ENCODE data around the gene CRIP3.
"Not testable (repeated sequence)": the region's sequence is repeated elsewhere in the genome, so short reads cannot be mapped to it uniquely, and the experiment has no call there.

The CRIP3 gene

GRCh38 chr6:43308101-43308989 lies at the start of gene CRIP3:
CRIP3 (minus strand) TSS chr6:43308826; CDS start chr6:43308792, 34 bp downstream.
- DNase-seq: peak; percentile 59

GRCh38 chr6:43355862-43356590 lies 47.4 kb upstream of the CRIP3 start:
- DNase-seq: no peak

DNA sequence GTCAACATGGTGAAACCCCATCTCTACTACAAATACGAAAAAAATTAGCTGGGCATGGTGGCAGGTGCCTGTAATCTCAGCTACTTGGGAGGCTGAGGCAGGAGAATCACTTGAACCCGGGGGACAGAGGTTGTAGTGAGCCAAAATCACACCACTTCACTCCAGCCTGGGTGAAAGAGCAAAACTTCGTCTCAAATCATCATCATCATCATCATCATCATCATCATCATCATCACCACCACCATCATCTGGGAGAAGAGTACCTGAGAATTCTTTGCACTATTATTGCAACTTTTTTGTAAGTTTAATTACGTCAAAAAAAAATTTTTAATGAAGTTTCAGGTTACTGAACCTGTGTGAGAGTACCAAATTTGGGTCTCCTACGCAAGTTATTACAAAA lies 43.3 kb upstream of the CRIP3 start:
- DNase-seq: not testable (repeated sequence)

- no peak for DNase-seq
Observed at GRCh38 chr6:43347444-43347843, 38.8 kb upstream of the CRIP3 start.

GRCh38 chr6:43347021-43347420 lies 38.4 kb upstream of the CRIP3 start:
- no peak for DNase-seq

GRCh38 chr6:43346243-43346642 lies 37.6 kb upstream of the CRIP3 start:
- DNase-seq: not testable (repeated sequence)

DNA sequence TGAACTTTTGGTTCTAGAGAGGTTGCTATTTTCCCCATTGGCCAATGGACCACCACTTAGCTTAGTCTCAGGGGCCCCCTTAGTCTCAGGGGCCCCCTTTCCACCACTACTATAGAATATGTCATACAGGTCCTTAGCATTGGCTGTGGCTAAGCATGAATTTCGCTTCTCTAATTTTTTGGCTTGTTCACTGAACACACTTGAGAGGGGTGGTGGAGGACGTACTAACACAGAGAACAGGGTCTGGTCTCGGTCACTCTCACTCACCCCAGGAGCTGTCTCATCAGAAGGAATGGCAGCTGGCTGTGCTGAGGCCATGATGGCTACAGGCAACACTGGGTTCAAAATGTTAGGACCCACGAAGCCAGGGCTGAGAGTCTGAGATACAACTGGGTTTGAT lies 30.5 kb upstream of the CRIP3 start:
- no peak for DNase-seq

- DNase-seq: no peak
Observed at GRCh38 chr6:43338243-43338642, 29.6 kb upstream of the CRIP3 start.

DNA sequence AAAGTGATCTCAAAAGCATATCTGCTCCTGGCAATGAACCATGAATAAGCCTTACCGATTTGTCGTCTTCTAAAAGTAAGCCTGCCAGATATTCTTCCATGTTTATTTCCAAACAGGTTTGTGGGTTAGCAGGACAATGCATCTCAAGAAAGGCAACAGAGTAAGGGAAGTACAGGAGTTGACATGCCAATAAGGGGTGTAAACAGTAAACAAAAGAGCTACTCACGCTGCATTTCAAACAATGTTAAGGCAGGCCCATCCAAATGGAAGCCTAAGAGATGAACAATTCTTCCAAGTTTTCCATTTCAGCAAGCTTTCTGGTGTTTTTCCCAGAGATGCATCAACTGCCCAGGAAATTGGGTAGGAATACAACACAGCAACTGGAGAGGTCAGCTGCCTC lies 27.8 kb upstream of the CRIP3 start:
- no peak for DNase-seq

DNA sequence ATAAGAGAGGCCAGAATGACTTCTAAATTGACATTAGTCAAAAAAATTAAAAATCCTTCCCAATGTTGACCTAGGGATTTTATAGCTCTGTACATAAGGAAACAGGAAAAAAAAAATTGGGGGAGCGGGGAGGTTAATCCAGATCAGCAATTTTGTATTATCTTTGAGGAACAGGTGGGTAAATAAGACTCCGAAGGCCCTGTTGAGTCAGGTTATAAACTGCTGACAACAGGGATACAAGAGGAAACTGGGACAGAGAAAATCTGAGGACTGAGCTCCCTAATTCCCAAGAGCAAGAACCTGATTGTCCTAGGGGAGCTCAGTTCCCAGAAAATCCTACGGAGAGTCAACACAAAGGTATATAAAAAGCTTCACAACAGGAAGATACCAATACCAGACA lies 26.8 kb upstream of the CRIP3 start:
- DNase-seq: no peak

GRCh38 chr6:43334466-43335095 lies 26.0 kb upstream of the CRIP3 start:
- no peak for DNase-seq

DNA sequence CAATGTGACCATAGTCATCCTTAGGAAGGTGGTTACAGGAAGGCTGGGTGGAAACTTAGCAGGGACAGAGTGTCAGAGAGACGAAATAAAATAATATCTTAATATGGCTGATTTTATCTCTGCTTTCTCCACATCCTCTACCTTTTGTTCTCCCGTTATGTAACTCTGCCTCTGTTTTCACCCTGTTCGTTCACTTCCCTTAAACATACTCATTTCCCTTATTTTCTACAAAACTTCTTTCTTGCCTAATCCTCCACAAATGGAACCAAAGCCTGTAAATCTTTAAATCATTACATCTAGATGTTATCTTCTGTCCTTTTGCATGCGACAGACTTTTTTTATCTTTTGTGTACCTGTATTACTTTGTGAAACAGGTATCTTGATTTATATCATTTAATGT lies 23.3 kb upstream of the CRIP3 start:
- no peak for DNase-seq

GRCh38 chr6:43331470-43331869 lies 22.8 kb upstream of the CRIP3 start:
- DNase-seq: no peak

DNA sequence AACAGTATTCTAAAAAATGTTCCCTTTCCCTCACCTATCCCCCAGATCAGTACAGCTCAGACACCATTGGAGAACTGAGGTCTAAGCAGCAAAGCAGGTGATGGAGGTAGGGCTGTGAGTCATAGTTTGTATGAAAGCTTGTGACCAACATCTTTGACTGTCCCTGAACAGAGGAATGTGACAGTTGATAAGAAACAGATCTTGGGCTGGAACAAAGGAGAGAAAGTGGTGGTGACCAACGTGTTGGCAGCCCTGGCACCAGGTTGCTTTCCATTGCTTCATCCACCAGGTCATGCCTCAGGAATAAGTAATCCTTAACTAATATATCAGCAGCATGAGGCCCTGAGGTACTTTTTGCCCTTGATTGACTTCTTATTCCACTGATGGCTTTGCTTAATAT lies 19.9 kb upstream of the CRIP3 start:
- no peak for DNase-seq

- no peak for DNase-seq
Observed at GRCh38 chr6:43325876-43326275, 17.2 kb upstream of the CRIP3 start.

GRCh38 chr6:43318011-43318410 lies 9.4 kb upstream of the CRIP3 start:
- DNase-seq: no peak

DNA sequence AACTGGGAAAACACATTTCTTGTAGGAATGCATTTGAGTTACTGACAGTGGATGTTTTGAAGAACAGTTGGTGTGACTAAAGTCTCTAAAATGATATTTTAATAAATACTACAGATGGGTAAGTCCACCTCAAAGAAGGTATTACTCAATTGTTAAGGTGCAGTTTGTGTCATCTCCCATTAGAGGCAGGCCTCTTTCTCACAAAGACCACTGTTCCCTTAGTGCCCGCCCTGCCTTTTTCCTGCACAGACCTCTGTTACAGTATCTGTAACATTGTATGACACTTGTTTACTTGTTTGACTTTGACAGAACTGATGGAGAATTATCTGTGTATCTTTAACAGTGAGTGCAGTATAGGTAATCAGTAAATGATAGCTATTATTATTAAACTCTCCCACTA lies 5.2 kb upstream of the CRIP3 start:
- DNase-seq: no peak

DNA sequence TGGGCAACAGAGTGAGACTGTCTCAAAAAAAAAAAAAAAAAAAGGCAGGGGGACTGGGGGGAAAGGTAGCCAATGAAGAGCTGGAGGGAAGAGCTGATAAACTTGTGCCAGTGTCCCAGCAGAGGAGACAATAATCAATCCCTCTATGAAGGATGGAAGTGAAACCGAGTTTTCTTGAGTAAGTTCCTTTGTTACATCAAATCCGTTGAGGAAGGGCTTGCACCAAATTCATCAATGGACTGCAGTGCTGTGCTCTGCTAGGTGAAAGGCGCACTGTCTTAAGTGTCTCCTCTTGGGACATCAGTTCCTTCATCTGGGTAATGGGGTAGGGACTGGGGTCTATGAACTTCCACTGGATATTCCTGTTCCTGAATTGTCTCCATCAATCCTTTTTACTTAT lies 3.0 kb upstream of the CRIP3 start:
- no peak for DNase-seq

GRCh38 chr6:43310624-43311023 lies 2.0 kb upstream of the CRIP3 start:
- DNase-seq: no peak

DNA sequence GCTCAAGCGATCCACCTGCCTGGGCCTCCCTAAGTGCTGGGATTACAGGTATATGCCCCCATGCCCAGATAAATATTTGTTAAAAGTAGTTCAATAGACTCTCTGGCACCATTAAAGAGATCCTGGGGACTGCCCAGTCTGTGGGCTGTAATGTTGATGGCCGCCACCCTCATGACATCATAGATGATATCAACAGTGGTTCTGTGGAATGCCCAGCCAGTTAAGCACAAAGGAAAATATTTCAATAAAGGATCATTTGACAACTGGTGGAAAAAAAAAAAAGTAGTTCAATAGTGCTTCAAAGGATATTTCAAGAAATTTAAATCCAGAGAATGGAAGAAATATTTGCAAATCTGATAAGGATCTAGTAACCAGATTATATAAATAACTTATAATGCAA lies 1.5 kb upstream of the CRIP3 start:
- DNase-seq: no peak

DNA sequence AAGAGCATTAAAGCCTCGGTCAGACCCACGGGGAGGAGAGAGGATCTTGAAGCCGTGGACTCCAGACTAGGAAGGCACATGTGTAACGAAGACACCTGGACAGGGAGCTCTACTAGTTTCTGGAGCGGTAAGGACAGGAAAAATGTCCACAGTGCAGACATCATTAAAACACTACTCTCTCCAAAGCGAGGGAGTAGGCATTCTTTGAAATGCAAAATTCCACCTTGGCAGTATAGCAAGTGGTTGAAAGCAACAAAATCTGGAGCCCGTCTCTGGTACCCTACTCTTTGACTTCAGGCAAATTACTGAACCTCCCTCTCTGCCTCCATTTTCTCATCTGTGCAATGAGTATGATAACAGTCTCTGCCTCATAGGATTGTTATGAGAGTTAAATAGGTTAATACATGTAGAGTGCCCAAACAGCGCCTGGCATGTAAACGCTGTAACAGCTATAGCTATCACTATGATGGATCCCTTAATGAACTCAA lies 408 bp upstream of the CRIP3 start:
- DNase-seq: no peak

DNA sequence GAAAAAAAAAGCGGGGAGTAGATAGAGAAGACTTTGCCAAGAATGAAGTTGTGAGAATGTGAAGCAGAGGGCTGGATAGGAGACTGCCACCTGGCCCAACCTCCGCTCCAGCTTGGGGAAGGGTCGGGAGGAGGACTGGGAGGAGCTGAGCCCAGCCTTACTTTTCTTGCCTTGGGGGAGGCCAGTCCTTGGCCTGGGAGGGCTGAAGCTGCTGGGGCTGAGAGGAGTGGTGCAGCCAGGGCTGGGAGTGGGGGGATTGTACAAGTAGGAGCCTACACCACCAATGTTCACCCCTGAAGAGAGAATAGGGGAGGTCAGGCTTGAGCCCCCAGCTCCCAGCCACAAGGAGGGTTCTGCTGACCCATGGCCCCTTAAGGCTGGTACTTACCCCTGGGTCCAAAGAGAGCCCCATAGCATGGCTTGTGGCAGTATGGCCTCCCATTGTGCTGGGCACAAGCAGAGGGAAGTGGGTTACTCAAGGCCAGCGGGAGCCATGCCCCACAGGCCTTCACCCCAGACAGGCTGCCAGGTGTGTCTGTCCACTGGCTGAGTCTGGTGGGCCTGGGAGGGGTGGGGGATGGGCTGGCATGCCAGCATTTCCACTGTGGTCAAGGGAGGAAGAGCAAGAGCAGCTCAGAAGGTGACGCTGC lies 1.1 kb downstream of the CRIP3 start:
- DNase-seq: no peak

- no peak for DNase-seq
Observed at GRCh38 chr6:43306086-43306485, 2.5 kb downstream of the CRIP3 start.
